Rectal smooth muscle tissue (tissue), 1 donor: ENCODE results near the gene FHOD3.

Experiments used
- H3K27ac ChIP-seq: one replicate; pipeline ENCODE4 v1.7.0; 2013; ENCODE audit warnings: low read depth, low read length, inconsistent platforms
- H3K27me3 ChIP-seq: one replicate; pipeline ENCODE4 v1.7.0; 2013; ENCODE audit warnings: low read length; ENCODE audit not compliant: control insufficient read depth, insufficient read depth
- H3K36me3 ChIP-seq: one replicate; pipeline ENCODE4 v1.7.0; 2013; ENCODE audit warnings: low read length; ENCODE audit not compliant: control insufficient read depth, insufficient read depth
- H3K4me1 ChIP-seq: one replicate; pipeline ENCODE4 v1.7.0; 2013; ENCODE audit warnings: low read length; ENCODE audit not compliant: control insufficient read depth, insufficient read depth
- H3K4me3 ChIP-seq: one replicate; pipeline ENCODE4 v1.7.0; 2013; ENCODE audit warnings: low read length
- H3K9ac ChIP-seq: one replicate; pipeline ENCODE4 v1.7.0; 2013; ENCODE audit warnings: low read length

The FHOD3 gene

DNA sequence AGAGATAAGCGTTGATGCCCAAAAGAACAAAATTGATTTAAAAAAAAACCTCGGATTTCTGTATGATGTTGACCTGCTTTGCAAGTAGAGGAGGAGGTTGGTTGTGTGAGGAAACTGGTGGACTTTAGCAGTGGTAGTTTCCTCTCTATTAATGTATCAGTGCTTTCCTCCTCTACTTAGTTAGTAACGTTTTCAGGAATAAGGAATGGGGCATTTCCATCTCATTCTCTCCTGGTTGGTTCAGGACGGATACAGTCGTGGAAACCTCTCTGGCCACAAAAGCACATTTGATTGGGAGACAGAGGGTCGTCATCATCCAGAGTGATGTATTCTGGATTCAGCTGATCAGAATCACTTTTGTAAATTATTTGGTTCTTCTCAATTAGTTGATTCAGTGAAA, 1.5 kb downstream of the FHOD3 start:
- Histone ChIP-seq H3K27ac (no peak overlapping the region), H3K4me3 (no peak overlapping the region), H3K36me3 (no peaks in the 10 kb centered on the region), H3K4me1 (no peaks in the 10 kb centered on the region), H3K27me3 (peaks cover 3% of the 10 kb centered on the region), H3K9ac (no peak overlapping the region)

DNA sequence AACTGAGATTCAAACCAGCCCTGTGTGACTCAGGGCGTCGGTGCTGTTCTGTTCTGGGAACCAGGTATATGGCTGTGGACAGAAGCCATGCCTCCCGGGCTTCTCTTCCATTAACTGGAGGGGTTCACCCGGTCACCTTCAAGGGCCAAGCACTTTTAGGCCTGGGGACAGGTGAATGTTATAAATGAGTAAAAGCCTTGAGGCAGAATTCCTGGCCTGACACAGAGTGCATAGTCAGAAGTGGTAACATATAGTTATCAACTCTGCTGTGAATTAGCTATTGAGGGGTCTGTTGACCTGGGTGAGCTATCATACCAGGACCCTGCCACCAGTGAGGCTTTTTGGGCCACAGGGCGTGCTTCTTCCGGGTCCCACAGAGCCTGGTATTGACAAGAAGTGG, 2.7 kb downstream of the FHOD3 start:
- no peak overlapping the region for H3K9ac ChIP-seq
- no peaks in the 10 kb centered on the region for H3K4me1 ChIP-seq
- no peaks in the 10 kb centered on the region for H3K36me3 ChIP-seq
- H3K27me3 ChIP-seq = peaks cover 3% of the 10 kb centered on the region
- no peak overlapping the region for H3K4me3 ChIP-seq
- H3K27ac ChIP-seq = no peak overlapping the region

DNA sequence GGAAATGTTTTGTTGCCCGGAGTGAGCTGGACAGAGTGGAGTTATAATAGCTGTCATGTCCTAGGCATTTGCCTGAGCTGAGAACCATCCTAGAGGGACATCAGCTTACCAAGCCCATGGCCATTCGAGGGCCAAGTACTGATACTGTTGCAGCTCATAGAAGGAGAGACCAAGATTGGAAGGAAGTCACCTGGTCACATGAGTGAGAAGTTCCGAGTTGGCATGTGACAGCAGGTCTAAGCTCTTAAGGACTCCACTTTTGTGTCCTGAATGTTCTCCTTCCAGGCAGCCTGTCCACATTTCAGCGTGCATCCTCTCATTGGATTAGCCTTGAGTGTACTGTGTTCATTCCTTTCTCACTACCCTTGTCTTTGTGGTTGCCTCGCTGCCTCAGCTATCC, 4.4 kb downstream of the FHOD3 start:
- Histone ChIP-seq H3K27me3 (peaks cover 3% of the 10 kb centered on the region), H3K27ac (no peak overlapping the region), H3K4me3 (no peak overlapping the region), H3K4me1 (no peaks in the 10 kb centered on the region), H3K9ac (no peak overlapping the region), H3K36me3 (no peaks in the 10 kb centered on the region)

DNA sequence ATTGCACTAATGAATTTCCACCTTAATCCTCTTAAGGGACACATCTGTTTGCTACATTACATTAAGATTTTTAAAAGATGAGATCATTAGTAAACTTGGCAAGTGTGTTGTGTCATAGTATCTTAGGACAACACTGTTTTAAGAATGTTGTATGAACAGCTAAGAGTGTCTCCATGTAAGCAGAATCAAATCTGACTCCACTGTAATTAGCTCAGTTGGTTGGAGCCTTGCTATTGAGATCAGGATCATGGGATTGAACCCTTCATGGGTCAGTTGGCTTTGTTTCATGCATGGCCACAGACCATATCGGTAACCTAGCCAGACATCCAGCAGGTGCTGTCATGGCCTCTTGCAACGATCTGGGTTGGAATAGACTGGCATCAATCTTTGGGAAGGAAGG, 5.2 kb downstream of the FHOD3 start:
- Histone ChIP-seq H3K4me3 (no peak overlapping the region), H3K27me3 (peaks cover 3% of the 10 kb centered on the region), H3K36me3 (no peaks in the 10 kb centered on the region), H3K4me1 (no peaks in the 10 kb centered on the region), H3K27ac (no peak overlapping the region), H3K9ac (no peak overlapping the region)

DNA sequence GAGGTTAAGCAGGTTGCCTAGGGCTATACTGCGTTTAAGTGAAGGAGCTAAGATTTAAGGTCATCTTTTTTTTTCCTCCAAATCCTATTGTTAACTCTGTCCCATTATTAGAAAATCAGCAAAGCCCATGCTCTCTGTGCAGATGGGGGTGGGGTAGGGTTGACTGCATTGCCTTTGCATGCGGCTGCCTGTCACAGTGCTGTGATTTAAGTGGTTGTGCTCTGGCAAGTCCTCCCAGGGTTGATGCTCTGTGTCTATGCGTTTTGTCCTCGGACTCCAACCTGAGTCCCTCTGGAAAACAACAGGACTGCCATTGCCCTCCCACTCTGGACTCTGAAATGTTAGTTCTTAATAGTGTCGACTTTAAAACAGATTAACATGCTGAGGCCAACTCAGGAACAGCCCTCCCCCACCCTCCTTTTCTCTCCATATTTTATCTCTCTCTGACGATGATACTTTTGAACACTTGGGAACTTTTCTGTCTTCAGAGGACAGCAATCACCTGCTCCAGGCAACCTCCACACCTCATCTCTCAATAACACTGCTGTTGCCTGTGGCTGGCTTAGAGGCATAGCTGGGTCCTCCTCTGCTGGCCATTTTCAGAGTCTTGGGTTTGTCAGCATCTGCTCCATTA, 5.8 kb downstream of the FHOD3 start:
- H3K36me3 ChIP-seq = no peaks in the 10 kb centered on the region
- no peaks in the 10 kb centered on the region for H3K4me1 ChIP-seq
- H3K27me3 ChIP-seq = peaks cover 3% of the 10 kb centered on the region
- no peak overlapping the region for H3K27ac ChIP-seq
- no peak overlapping the region for H3K9ac ChIP-seq
- no peak overlapping the region for H3K4me3 ChIP-seq

DNA sequence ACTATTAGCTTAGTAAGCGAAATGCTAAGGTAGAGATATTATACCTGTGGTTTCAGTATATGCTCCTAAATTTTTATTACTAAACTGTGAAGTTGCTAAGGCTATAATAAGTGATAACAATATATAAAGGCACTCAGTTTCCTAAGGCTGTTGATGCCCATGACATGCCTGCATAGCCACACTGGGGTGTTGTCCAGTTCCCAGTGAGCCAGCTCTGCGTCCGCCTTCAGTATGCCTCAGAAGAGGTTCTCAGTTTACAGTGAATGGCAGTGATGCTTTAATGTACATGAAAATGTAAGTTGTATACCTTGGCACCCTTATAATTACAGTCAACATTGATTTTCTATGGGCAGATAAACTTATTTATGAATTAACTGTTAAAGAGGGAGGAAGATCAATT, 7.2 kb downstream of the FHOD3 start:
- Histone ChIP-seq H3K27ac (no peak overlapping the region), H3K4me3 (no peak overlapping the region), H3K9ac (no peak overlapping the region)

DNA sequence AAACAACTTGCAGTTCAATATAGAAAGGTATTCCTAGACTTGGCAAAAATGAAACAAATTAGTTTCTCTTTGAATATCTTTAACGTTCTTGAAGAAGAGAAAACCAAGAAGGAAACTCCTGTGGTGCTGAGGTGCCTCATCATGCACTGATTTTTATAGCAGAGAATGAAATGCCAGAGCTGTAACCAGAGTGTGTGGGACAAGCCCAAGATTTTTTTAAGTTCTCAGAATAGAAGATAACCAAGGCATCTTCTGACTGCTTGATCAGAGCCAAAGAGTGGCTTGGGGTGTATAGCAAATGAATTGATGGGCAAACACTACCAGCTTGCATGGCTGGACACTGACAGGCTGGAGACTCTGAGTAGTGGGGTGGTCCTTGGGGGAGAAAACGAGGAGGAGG, 7.9 kb downstream of the FHOD3 start:
- Histone ChIP-seq H3K9ac (no peak overlapping the region), H3K36me3 (no peaks in the 10 kb centered on the region), H3K4me1 (no peaks in the 10 kb centered on the region), H3K4me3 (no peak overlapping the region), H3K27me3 (peaks cover 3% of the 10 kb centered on the region), H3K27ac (no peak overlapping the region)

More for the DNA sequence above, 7.2 kb downstream of the FHOD3 start:
- peaks cover 3% of the 10 kb centered on the region for H3K27me3 ChIP-seq
- H3K36me3 ChIP-seq = no peaks in the 10 kb centered on the region
- H3K4me1 ChIP-seq = no peaks in the 10 kb centered on the region

DNA sequence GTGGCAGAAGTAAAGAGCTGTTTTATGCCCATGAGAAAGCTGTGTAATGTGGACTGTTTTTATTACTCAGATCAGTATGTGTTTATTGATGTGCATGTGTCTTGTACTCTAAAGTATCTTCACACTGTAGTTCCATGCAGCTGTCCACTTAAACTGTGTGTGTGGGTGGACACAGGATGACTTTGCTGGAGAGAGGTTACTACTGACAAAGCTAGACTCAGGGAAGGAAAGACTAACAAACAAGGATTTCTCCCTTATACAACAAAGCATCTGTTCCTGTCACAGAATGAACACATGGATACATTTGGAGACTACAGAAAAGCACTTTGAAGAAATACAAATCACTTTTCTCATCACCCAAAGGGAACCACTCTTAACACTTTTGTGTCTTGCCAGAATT, 10.0 kb downstream of the FHOD3 start:
- H3K4me1 ChIP-seq = no peaks in the 10 kb centered on the region
- H3K27me3 ChIP-seq = peaks cover 3% of the 10 kb centered on the region

DNA sequence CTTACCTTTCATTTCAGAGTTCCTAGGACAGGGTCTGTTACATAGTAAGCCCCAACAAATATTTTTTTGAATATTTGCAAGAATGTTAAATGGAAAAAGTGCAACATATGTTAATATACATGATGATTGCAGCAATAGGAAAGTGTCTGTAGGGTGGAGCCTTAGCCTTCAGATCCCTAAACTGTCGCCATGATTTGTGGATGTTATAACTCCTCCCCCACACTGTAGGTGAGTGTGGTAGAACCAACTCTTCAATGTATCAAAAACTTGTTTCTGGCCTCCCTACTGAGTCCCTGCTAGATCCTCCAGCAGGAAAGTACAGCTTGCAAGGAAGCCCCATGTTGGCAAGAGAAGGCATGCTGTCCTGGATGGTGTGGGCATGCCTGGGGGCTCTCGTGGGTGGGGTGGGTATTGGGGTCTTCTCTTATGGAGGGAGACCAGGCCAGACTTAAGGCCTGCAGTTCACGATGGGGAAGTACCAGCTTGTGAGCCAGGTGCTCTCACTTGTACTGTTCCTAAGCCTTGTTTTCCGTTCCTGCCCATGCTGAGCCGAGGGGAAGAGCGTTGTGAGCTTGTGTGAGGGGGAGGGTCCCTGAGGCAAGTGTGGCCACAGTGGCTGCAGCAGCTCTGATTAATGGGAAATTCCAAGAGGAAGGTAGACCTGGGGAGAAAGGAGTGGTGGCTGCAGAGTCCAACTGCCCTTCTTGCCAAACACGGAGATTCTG, 11.4 kb downstream of the FHOD3 start:
- Histone ChIP-seq H3K27ac (no peak overlapping the region), H3K4me1 (no peaks in the 10 kb centered on the region), H3K9ac (no peak overlapping the region), H3K27me3 (no peaks in the 10 kb centered on the region), H3K4me3 (no peak overlapping the region), H3K36me3 (no peaks in the 10 kb centered on the region)

More for the DNA sequence above, 10.0 kb downstream of the FHOD3 start:
- no peak overlapping the region for H3K27ac ChIP-seq
- no peak overlapping the region for H3K4me3 ChIP-seq
- no peak overlapping the region for H3K9ac ChIP-seq
- no peaks in the 10 kb centered on the region for H3K36me3 ChIP-seq

DNA sequence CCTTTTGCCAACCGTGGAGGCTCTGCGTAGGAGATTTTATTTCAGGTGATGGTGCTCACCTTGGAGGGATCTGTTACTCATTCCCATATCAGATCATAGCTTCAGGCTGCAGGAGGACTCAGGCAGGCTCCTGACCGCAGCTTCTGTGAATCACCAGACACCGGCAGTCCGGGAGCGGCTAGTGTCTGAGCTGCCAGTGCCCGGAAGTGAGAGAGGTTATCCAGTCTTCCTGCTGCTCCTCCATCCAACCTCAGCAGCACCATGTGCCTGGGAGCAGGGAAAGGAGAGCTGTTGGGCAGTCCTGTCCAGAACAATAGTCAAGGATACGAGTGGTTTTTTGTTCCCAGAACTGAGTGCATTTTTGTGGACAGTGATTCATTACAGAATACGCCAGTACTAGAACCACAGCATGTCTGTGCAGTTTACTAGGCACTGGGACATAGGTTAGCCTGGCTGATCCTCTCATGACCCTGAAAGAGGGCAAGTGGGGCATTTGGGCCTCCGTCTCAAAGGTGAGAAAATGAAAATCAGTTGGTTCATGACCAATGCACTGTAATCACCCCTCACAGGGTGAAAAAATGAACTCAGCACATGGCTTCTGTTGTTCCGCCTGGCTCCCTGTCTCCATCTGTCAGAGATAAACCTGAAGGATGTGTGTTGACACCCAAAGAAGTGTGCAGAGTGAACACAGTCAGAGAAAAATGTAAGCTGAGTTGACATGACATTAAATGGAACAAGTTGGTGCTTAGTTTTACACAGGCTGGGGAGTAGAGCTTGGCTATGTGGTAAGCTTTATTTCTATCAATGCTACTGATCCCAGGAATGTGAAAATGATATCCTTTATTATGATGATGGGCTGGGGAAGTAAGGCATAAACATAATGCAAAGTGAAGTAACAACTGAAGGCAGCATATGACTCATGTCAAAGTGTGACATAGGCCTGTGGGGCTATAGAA, 12.2 kb downstream of the FHOD3 start:
- no peak overlapping the region for H3K9ac ChIP-seq
- H3K36me3 ChIP-seq = no peaks in the 10 kb centered on the region
- H3K27me3 ChIP-seq = no peaks in the 10 kb centered on the region
- no peak overlapping the region for H3K27ac ChIP-seq
- no peaks in the 10 kb centered on the region for H3K4me1 ChIP-seq
- no peak overlapping the region for H3K4me3 ChIP-seq

DNA sequence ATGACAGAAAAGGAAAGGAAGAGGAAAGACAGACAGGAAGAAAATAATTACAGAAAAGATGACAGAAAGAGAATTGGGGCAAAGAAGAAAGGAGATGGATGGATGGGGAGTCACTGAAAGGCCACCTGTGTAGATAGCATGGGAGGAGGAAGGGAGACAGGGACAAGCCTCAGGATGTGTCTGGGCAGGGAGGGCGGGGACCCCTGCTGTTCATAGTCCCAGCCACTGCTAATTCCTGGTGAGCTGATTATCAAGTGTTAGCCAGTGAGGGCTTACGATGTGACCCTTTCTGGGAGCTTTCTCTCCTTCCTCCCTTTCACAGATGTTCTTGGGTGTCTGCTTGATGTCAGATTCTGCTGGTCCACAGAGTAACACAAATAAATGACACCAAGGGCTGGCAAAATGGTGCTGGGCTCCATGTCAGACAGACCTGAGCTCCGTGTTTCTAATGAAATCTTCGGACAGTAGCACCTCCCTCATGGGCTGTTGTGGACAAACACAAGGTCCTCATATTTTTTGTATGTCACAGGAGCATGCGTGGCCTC, 13.6 kb downstream of the FHOD3 start:
- H3K36me3 ChIP-seq = no peaks in the 10 kb centered on the region
- no peaks in the 10 kb centered on the region for H3K4me1 ChIP-seq
- no peak overlapping the region for H3K4me3 ChIP-seq
- H3K9ac ChIP-seq = no peak overlapping the region
- no peak overlapping the region for H3K27ac ChIP-seq
- no peaks in the 10 kb centered on the region for H3K27me3 ChIP-seq

DNA sequence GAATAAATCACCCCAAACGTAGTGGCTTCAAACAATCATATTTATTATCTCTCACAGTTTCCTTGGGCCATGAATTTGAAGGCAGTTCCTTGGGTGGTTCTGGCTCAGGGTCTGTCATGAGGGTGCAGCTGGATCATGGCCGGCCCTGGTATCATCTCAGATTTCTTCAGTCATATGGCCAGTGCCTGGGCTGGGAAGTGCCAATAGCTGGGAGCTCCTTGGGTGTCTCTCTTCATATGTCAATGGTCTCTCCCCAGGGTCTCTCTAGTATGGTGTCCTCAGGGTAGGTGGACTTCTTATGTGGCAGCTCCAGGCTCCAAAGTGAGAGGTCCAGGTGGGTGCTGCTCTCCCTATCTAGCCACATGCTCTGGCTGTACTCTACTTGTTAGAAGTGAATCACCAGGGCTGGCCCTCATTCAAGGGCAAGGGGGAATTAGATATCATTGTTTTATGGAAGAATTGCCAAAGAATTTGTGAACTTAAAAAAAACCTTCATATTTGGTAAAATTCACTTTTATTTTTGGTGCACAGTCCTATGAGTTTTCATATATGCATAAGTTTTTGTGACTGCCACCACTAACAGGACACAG, 15.4 kb downstream of the FHOD3 start:
- no peaks in the 10 kb centered on the region for H3K36me3 ChIP-seq
- no peak overlapping the region for H3K9ac ChIP-seq
- no peaks in the 10 kb centered on the region for H3K27me3 ChIP-seq
- no peak overlapping the region for H3K27ac ChIP-seq
- H3K4me3 ChIP-seq = no peak overlapping the region
- H3K4me1 ChIP-seq = no peaks in the 10 kb centered on the region
